Activated T-cell treated with anti-CD3 and anti-CD28 coated beads, Interleukin-2, amount 50 U/mL, for 24 hours (primary cell): ENCODE data around the gene SENP1.
A peak's percentile ranks its signal among the peaks of the same experiment; 100 is the strongest.

ENCODE experiments used
- DNase-seq: peaks from one replicate; pipeline ENCODE4 v3.0.0-alpha.2; 2020
- H3K27ac Mint-ChIP-seq: 2 replicates; pipeline ENCODE4 v1.8.0; 2020; ENCODE audit warnings: mild to moderate bottlenecking, mixed read lengths
- H3K27me3 Mint-ChIP-seq: 2 replicates; pipeline ENCODE4 v1.8.0; 2020; ENCODE audit warnings: mixed read lengths
- H3K36me3 Mint-ChIP-seq: 2 replicates; pipeline ENCODE4 v1.8.0; 2020; ENCODE audit warnings: low read depth, mixed read lengths
- H3K4me1 Mint-ChIP-seq: 2 replicates; pipeline ENCODE4 v1.8.0; 2020; ENCODE audit warnings: low read depth, mixed read lengths
- H3K4me3 Mint-ChIP-seq: 2 replicates; pipeline ENCODE4 v1.8.0; 2020; ENCODE audit warnings: mild to moderate bottlenecking, moderate library complexity, mixed read lengths
- H3K9me3 Mint-ChIP-seq: 2 replicates; pipeline ENCODE4 v1.8.0; 2020; ENCODE audit warnings: mixed read lengths

The SENP1 gene

GRCh38 chr12:48086327-48086726 lies 19.6 kb downstream of the SENP1 start:
- no peaks in the 10 kb centered on the region for H3K27me3 Mint-ChIP-seq
- H3K4me1 Mint-ChIP-seq, result no peaks in the 10 kb centered on the region
- no peak overlapping the region for H3K27ac Mint-ChIP-seq
- H3K4me3 Mint-ChIP-seq, result no peak overlapping the region
- peaks cover 92% of the 10 kb centered on the region for H3K36me3 Mint-ChIP-seq
- H3K9me3 Mint-ChIP-seq, result no peaks in the 10 kb centered on the region
- no peak for DNase-seq

GRCh38 chr12:48084841-48085460 lies 20.9 kb downstream of the SENP1 start:
- no peaks in the 10 kb centered on the region for H3K27me3 Mint-ChIP-seq
- H3K27ac Mint-ChIP-seq, result peak overlapping the region; percentile 3
- H3K36me3 Mint-ChIP-seq, result peaks cover 92% of the 10 kb centered on the region
- no peaks in the 10 kb centered on the region for H3K9me3 Mint-ChIP-seq
- H3K4me3 Mint-ChIP-seq, result no peak overlapping the region
- no peaks in the 10 kb centered on the region for H3K4me1 Mint-ChIP-seq
- no peak for DNase-seq

- Mint-ChIP-seq H3K4me3 (no peak overlapping the region), H3K27me3 (no peaks in the 10 kb centered on the region), H3K36me3 (peaks cover 91% of the 10 kb centered on the region), H3K9me3 (no peaks in the 10 kb centered on the region), H3K27ac (no peak overlapping the region), H3K4me1 (no peaks in the 10 kb centered on the region)
- DNase-seq, result no peak
These were observed 21.8 kb downstream of the SENP1 start for GRCh38 chr12:48084066-48084465.

DNA sequence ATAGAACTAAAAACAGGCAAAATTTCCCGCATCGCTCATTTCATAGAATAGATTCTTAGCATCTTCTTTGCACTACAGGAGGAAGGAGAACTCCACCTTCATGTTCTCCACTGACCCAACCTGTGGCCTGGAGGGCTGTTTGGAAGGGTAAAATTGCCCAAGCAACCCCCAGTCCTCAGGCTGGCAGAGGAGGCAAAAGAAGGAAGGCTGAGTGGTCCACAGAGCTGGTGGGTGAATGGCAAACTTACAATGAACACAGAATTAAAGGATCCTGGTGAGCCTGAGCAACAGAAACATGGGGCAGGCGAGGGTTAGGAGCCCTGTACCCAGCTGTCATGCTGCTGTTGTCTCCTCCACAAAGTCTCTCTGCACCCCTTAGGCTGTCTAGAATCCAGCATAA lies 25.1 kb downstream of the SENP1 start:
- no peak for DNase-seq
- Mint-ChIP-seq H3K27ac (no peak overlapping the region), H3K4me1 (no peaks in the 10 kb centered on the region), H3K36me3 (peaks cover 84% of the 10 kb centered on the region), H3K27me3 (no peaks in the 10 kb centered on the region), H3K9me3 (no peaks in the 10 kb centered on the region), H3K4me3 (no peak overlapping the region)

DNA sequence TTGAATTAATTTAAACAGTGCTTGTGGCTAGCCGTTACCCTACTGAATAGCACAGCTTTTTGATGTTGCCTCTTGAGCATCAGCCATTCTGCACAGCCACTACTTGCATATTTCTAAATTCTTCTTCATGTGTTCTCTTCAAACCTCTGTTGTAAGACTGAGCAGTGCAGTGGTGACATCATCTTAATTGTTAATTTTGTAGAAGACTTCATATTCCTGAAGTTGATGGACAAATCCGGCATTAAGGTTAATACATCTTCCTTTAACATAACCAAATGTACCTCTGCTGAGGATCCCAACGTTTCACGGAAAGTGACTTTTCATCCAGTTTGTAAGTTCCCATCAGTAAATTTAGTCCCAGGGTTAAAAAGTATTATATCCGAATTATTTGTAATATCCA lies 25.6 kb downstream of the SENP1 start:
- Mint-ChIP-seq H3K4me1 (no peaks in the 10 kb centered on the region), H3K36me3 (peaks cover 84% of the 10 kb centered on the region), H3K27me3 (no peaks in the 10 kb centered on the region)

DNA sequence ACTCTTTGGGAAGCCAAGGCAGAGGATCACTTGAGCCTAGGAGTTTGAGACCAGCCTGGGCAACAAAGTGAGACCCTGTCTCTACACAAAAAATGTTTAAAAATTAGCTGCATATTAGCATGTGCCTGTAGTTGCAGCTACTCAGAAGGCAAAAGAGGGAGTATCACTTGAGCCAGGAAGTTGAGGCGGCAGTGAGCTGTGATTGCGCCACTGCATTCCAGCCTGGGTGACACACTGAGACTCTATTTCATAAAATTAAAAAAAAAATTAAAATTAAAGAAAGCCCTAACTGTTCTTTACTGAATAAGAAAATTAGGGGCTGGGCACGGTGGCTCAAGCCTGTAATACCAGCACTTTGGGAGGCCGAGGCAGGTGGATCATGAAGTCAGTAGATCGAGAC lies 27.0 kb downstream of the SENP1 start:
- Mint-ChIP-seq H3K9me3 (no peaks in the 10 kb centered on the region), H3K27me3 (no peaks in the 10 kb centered on the region), H3K36me3 (peaks cover 82% of the 10 kb centered on the region), H3K4me1 (no peaks in the 10 kb centered on the region), H3K4me3 (no peak overlapping the region), H3K27ac (no peak overlapping the region)
- no peak for DNase-seq

More for the DNA sequence above, 25.6 kb downstream of the SENP1 start:
- H3K4me3 Mint-ChIP-seq, result no peak overlapping the region
- H3K9me3 Mint-ChIP-seq, result no peaks in the 10 kb centered on the region
- DNase-seq, result no peak
- no peak overlapping the region for H3K27ac Mint-ChIP-seq

DNA sequence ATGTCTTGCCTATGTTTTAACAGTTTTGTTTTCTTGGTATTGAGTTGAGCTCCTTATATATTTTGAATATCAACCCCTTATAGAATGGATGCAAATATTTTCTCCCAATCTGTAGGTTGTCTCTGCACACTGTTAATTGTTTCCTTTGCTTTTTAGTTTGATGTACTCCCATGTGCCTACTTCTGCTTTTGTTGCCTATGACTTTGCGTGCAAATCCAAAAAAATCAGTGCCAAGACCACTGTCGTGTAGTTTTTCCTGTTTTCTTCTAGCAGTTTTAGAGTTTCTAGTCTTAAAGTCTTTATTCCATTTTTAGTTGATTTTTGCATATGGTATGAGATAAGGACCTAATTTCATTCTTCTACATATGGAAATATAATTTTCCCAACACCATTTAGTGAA lies 28.8 kb downstream of the SENP1 start:
- Mint-ChIP-seq H3K27ac (no peak overlapping the region), H3K9me3 (no peaks in the 10 kb centered on the region), H3K36me3 (peaks cover 79% of the 10 kb centered on the region), H3K4me3 (no peak overlapping the region), H3K27me3 (no peaks in the 10 kb centered on the region), H3K4me1 (no peaks in the 10 kb centered on the region)
- no peak for DNase-seq

GRCh38 chr12:48075832-48076231 lies 30.0 kb downstream of the SENP1 start:
- H3K9me3 Mint-ChIP-seq, result no peaks in the 10 kb centered on the region
- no peak for DNase-seq
- H3K27me3 Mint-ChIP-seq, result no peaks in the 10 kb centered on the region
- no peak overlapping the region for H3K4me3 Mint-ChIP-seq
- H3K4me1 Mint-ChIP-seq, result no peaks in the 10 kb centered on the region
- H3K36me3 Mint-ChIP-seq, result peaks cover 80% of the 10 kb centered on the region
- H3K27ac Mint-ChIP-seq, result no peak overlapping the region

- Mint-ChIP-seq H3K9me3 (no peaks in the 10 kb centered on the region), H3K36me3 (peaks cover 83% of the 10 kb centered on the region), H3K4me1 (peaks cover under 1% of the 10 kb centered on the region), H3K27ac (no peak overlapping the region), H3K4me3 (no peak overlapping the region), H3K27me3 (no peaks in the 10 kb centered on the region)
- DNase-seq, result no peak
These were observed 31.6 kb downstream of the SENP1 start for GRCh38 chr12:48074266-48074665.

DNA sequence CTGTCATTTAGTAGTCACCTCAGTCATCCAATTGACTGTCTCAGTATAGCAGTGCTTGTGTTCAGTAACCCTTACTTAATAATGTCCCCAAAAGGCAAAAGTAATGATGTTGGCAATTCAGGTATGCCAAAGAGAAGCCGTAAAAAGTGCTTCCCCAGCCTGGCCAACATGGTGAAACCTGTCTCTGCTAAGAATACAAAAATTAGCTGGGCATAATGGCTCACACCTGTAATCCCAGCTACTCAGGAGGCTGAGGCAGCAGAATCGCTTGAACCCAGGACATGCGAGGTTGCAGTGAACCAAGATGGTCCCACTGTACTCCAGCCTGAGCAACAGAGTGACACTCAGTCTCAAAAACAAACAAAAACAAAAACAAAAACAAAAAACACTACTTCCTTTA lies 33.6 kb downstream of the SENP1 start:
- no peak for DNase-seq
- no peaks in the 10 kb centered on the region for H3K9me3 Mint-ChIP-seq
- H3K4me3 Mint-ChIP-seq, result no peak overlapping the region
- no peaks in the 10 kb centered on the region for H3K27me3 Mint-ChIP-seq
- H3K27ac Mint-ChIP-seq, result no peak overlapping the region
- peaks cover 5% of the 10 kb centered on the region for H3K4me1 Mint-ChIP-seq
- H3K36me3 Mint-ChIP-seq, result peaks cover 84% of the 10 kb centered on the region

DNA sequence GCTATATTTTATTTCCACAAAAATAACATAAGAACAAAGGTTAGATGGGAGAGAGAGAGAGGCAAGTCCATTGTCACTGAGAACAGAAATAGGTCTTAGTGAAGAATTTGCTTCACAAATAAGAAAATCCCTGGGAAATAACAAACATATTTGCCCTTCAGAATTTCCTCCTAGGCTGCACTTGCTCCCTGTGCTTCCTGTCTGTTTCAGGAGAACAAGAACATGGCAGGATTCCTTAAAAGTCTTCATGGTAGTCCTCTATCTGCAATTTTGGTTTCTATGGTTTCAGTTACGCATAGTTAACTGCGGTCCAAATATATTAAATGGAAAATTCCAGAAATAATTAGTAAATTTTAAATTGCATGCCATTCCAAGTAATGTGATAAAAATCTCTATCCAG lies 34.1 kb downstream of the SENP1 start:
- Mint-ChIP-seq H3K4me1 (peaks cover 8% of the 10 kb centered on the region), H3K9me3 (no peaks in the 10 kb centered on the region), H3K27me3 (no peaks in the 10 kb centered on the region), H3K4me3 (no peak overlapping the region), H3K36me3 (peaks cover 84% of the 10 kb centered on the region), H3K27ac (no peak overlapping the region)
- no peak for DNase-seq

- Mint-ChIP-seq H3K27me3 (no peaks in the 10 kb centered on the region), H3K27ac (no peak overlapping the region), H3K4me3 (no peak overlapping the region), H3K9me3 (no peaks in the 10 kb centered on the region), H3K36me3 (peaks cover 92% of the 10 kb centered on the region), H3K4me1 (peaks cover 8% of the 10 kb centered on the region)
- no peak for DNase-seq
These were observed 35.1 kb downstream of the SENP1 start for GRCh38 chr12:48070731-48071130.

DNA sequence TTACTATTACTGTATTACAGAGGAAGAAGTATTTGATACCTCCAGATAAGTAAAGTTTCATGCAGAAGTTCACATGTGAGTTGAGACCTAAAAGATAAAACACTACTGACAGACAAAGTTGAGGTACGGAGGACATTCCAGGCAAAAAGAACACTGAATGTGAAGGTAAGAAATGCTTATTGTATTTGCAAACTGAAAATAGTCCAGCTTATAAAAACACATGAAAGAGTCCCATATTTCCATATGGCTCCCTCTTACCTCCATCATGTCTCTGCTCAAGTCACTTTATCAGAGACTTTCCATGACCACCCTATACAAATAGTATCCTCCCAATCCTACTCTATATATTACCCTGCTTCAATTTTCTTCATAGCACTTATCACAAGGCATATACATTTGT lies 35.8 kb downstream of the SENP1 start:
- Mint-ChIP-seq H3K27me3 (no peaks in the 10 kb centered on the region), H3K27ac (no peak overlapping the region), H3K9me3 (no peaks in the 10 kb centered on the region), H3K36me3 (peaks cover 94% of the 10 kb centered on the region), H3K4me1 (peaks cover 8% of the 10 kb centered on the region), H3K4me3 (no peak overlapping the region)
- DNase-seq, result no peak

- no peak for DNase-seq
- H3K4me3 Mint-ChIP-seq, result no peak overlapping the region
- peaks cover 94% of the 10 kb centered on the region for H3K36me3 Mint-ChIP-seq
- H3K27ac Mint-ChIP-seq, result peak overlapping the region; percentile 23
- H3K9me3 Mint-ChIP-seq, result no peaks in the 10 kb centered on the region
- peaks cover 8% of the 10 kb centered on the region for H3K4me1 Mint-ChIP-seq
- H3K27me3 Mint-ChIP-seq, result no peaks in the 10 kb centered on the region
These were observed 36.6 kb downstream of the SENP1 start for GRCh38 chr12:48069241-48069640.

DNA sequence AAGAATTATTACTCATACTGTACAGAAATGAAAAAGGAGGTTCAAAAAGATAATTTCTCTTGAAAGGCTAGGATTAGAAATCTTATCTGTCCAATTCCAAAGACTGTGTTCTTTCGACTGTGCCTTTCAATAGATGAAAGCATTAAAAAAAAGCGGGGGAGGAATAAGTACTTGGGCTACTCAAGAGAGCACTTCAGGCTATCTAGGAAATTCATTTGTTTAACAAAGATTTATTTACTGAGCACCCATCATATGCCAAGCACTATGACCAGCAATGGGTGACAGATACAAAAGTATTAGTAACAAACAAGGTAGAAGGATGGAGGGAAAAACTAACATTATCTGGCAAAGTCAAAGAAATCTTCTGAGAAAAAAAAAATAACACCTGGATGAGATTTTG lies 37.4 kb downstream of the SENP1 start:
- Mint-ChIP-seq H3K4me1 (peaks cover 8% of the 10 kb centered on the region), H3K36me3 (peaks cover 94% of the 10 kb centered on the region), H3K4me3 (no peak overlapping the region), H3K27me3 (no peaks in the 10 kb centered on the region), H3K9me3 (no peaks in the 10 kb centered on the region), H3K27ac (no peak overlapping the region)
- DNase-seq, result no peak
